Measurements from ENCODE around the gene TBCE. TPM values are rescaled to one million over a fixed set of nuclear protein-coding genes. Genes with fewer than 3 reads are reported as not detected.

Gene TBCE
- total and polyA plus RNA-seq, 4 donors = 9.5 to 19.7 (median 14.1) TPM

- DNase-seq (ENCODE audit: low spot score) = no peak
- no peak overlapping the region for H3K27ac ChIP-seq (ENCODE audit: low read depth in 1 of 2, low read length in 2 of 2)
- no peak for TF ChIP-seq JUND (IDR thresholded peaks at IDR 0.05)
- TF ChIP-seq YY1 (IDR thresholded peaks at IDR 0.05) = no peak
- no peak for TF ChIP-seq FOXA2 (IDR thresholded peaks at IDR 0.05)
- TF ChIP-seq RXRA (IDR thresholded peaks at IDR 0.05) = no peak
- H3K9me3 ChIP-seq (ENCODE audit: control insufficient read depth in 4 of 4, low read length in 3 of 4) = no peaks in the 10 kb centered on the region
- no peaks in the 10 kb centered on the region for H3K27me3 ChIP-seq (ENCODE audit: control insufficient read depth in 4 of 4, insufficient read depth in 4 of 4, low read length in 3 of 4)
- WGBS = 82% methylated on average over 5 of the region's 5 CpGs
- no peak overlapping the region for H3K9ac ChIP-seq (ENCODE audit: low read depth in 1 of 2, low read length in 2 of 2)
- H3K4me3 ChIP-seq (ENCODE audit: low read depth in 1 of 3, low read length in 3 of 3) = no peak overlapping the region
- H3K4me1 ChIP-seq (ENCODE audit: control insufficient read depth in 4 of 4, insufficient read depth in 4 of 4, low read length in 3 of 4) = peaks cover 12 to 40% (median 27%) of the 10 kb centered on the region in 4 donors
- peaks cover 0 to 2% (median 0%) of the 10 kb centered on the region in 4 donors for H3K36me3 ChIP-seq (ENCODE audit: control insufficient read depth in 4 of 4, insufficient read depth in 3 of 4, low read depth in 1 of 4, low read length in 3 of 4)
These were observed 40.2 kb downstream of the TBCE start for GRCh38 chr1:235407419-235407818.

GRCh38 chr1:235408503-235408960 is 41.3 kb downstream of the TBCE start:
- Histone ChIP-seq H3K4me3 (ENCODE audit: low read depth in 1 of 3, low read length in 3 of 3) (no peak overlapping the region), H3K36me3 (ENCODE audit: control insufficient read depth in 4 of 4, insufficient read depth in 3 of 4, low read depth in 1 of 4, low read length in 3 of 4) (peaks cover 0 to 2% (median 0%) of the 10 kb centered on the region in 4 donors), H3K9ac (ENCODE audit: low read depth in 1 of 2, low read length in 2 of 2) (no peak overlapping the region), H3K4me1 (ENCODE audit: control insufficient read depth in 4 of 4, insufficient read depth in 4 of 4, low read length in 3 of 4) (peaks cover 10 to 33% (median 25%) of the 10 kb centered on the region in 4 donors), H3K27ac (ENCODE audit: low read depth in 1 of 2, low read length in 2 of 2) (peak overlapping the region in 1 of 2 donors; percentile 48), H3K9me3 (ENCODE audit: control insufficient read depth in 4 of 4, low read length in 3 of 4) (no peaks in the 10 kb centered on the region), H3K27me3 (ENCODE audit: control insufficient read depth in 4 of 4, insufficient read depth in 4 of 4, low read length in 3 of 4) (no peaks in the 10 kb centered on the region)
- DNase-seq (ENCODE audit: low spot score) = no peak
- 41% methylated on average over 3 of the region's 3 CpGs for WGBS
- TF ChIP-seq HNF4A (conservative IDR thresholded peaks at IDR 0.05) = peak in 1 of 2 donors; percentile 24
- TF ChIP-seq EGR1 (IDR thresholded peaks at IDR 0.05; ENCODE audit: low read depth in 2 of 2) = no peak

GRCh38 chr1:235409042-235409820 is 42.0 kb downstream of the TBCE start:
- WGBS = 31% methylated on average over 7 of the region's 7 CpGs
- Histone ChIP-seq H3K4me3 (ENCODE audit: low read depth in 1 of 3, low read length in 3 of 3) (no peak overlapping the region), H3K4me1 (ENCODE audit: control insufficient read depth in 4 of 4, insufficient read depth in 4 of 4, low read length in 3 of 4) (peaks cover 10 to 33% (median 25%) of the 10 kb centered on the region in 4 donors), H3K27me3 (ENCODE audit: control insufficient read depth in 4 of 4, insufficient read depth in 4 of 4, low read length in 3 of 4) (no peaks in the 10 kb centered on the region), H3K9me3 (ENCODE audit: control insufficient read depth in 4 of 4, low read length in 3 of 4) (no peaks in the 10 kb centered on the region), H3K27ac (ENCODE audit: low read depth in 1 of 2, low read length in 2 of 2) (peak overlapping the region; percentile 28 to 60), H3K9ac (ENCODE audit: low read depth in 1 of 2, low read length in 2 of 2) (no peak overlapping the region), H3K36me3 (ENCODE audit: control insufficient read depth in 4 of 4, insufficient read depth in 3 of 4, low read depth in 1 of 4, low read length in 3 of 4) (peaks cover 0 to 2% (median 0%) of the 10 kb centered on the region in 4 donors)
- no peak for DNase-seq (ENCODE audit: low spot score)
- TF ChIP-seq ATF3 (IDR thresholded peaks at IDR 0.05) (no peak), FOXA1 (IDR thresholded peaks at IDR 0.05) (no peak), EGR1 (IDR thresholded peaks at IDR 0.05; ENCODE audit: low read depth in 2 of 2) (no peak), TAF1 (conservative IDR thresholded peaks at IDR 0.05) (no peak), NR2F2 (IDR thresholded peaks at IDR 0.05) (no peak), REST (IDR thresholded peaks at IDR 0.05) (no peak), RAD21 (IDR thresholded peaks at IDR 0.05) (no peak), SP1 (IDR thresholded peaks at IDR 0.05) (peak; percentile 60), MAX (IDR thresholded peaks at IDR 0.05) (peak; percentile 33), JUND (IDR thresholded peaks at IDR 0.05) (no peak), FOXA2 (IDR thresholded peaks at IDR 0.05) (no peak), HNF4A (conservative IDR thresholded peaks at IDR 0.05) (peak; percentile 80 to 81), HNF4G (IDR thresholded peaks at IDR 0.05) (peak; percentile 15), ZBTB33 (IDR thresholded peaks at IDR 0.05) (no peak), RXRA (IDR thresholded peaks at IDR 0.05) (peak in 1 of 2 donors; percentile 70), CTCF (IDR thresholded peaks at IDR 0.05; ENCODE audit: low read depth, low read length, missing input control) (no peak), GABPA (IDR thresholded peaks at IDR 0.05 in 1 of 2, conservative IDR thresholded peaks at IDR 0.05 in 1 of 2) (peak in 1 of 2 donors; percentile 5), YY1 (IDR thresholded peaks at IDR 0.05) (peak; percentile 26)

Data from liver (tissue), 9 donors.